Right lobe of liver (tissue), 6 donors: ENCODE results near the gene GPATCH8. TPM values are rescaled to one million over a fixed set of nuclear protein-coding genes. Genes with fewer than 3 reads are reported as not detected.
"Not testable (repeated sequence)": the region's sequence is repeated elsewhere in the genome, so short reads cannot be mapped to it uniquely, and the experiment has no call there.

Experiments
- ATAC-seq, 4 donors: fragments of 200-7000 bp; cut with Tn5 transposase; one replicate each; pipeline ENCODE4 v1.9.1; 2020; ENCODE audit warnings: mild to moderate bottlenecking in 4 of 4, moderate library complexity in 4 of 4
- DNase-seq, 3 donors: peaks; one replicate each; pipeline ENCODE4 v3.0.0-alpha.2; 2020
- H3K27ac ChIP-seq, 3 donors: fragments of 200-600 bp; one replicate each; pipeline ENCODE4 v1.8.0; 2022
- H3K27me3 ChIP-seq, 2 donors: fragments of 200-600 bp; one replicate each; pipeline ENCODE4 v1.8.0; 2022
- H3K36me3 ChIP-seq, 4 donors: fragments of 200-600 bp; sonication (generic) in 1 of 4; one replicate each; pipeline versions ENCODE4 v1.5.1 to v1.8.0; 2017 to 2022; ENCODE audit warnings: control low read depth in 1 of 4
- H3K4me1 ChIP-seq, 4 donors: fragments of 200-600 bp; sonication (generic) in 1 of 4; one replicate each; pipeline versions ENCODE4 v1.5.1 to v1.8.0; 2017 to 2022; ENCODE audit warnings: control low read depth in 1 of 4
- H3K4me3 ChIP-seq, 3 donors: fragments of 200-600 bp; one replicate each; pipeline ENCODE4 v1.8.0; 2022
- H3K9me3 ChIP-seq, 4 donors: fragments of 200-600 bp; sonication (generic) in 1 of 4; one replicate each; pipeline versions ENCODE4 v1.5.1 to v1.8.0; 2017 to 2022; ENCODE audit warnings: control low read depth in 1 of 4
- CTCF ChIP-seq, 4 donors: fragments of 200-600 bp in 3 of 4; fragments of 450-650 bp in 1 of 4; IDR thresholded peaks; one replicate each; pipeline versions ENCODE4 v1.5.1 to v1.8.0; 2016 to 2022; ENCODE audit warnings: antibody characterized with exemption in 4 of 4, mild to moderate bottlenecking in 2 of 4
- POLR2A ChIP-seq: fragments of 450-650 bp; IDR thresholded peaks from one replicate; pipeline ENCODE4 v1.6.1; 2017; ENCODE audit warnings: antibody characterized with exemption, mild to moderate bottlenecking
- WGBS: methylation state at CpG from one replicate; pipeline ENCODE4 v1.1.6; 2018; ENCODE audit warnings: low coverage, low lambda C conversion rate; ENCODE audit not compliant: insufficient coverage; ENCODE audit errors: missing lambda C conversion rate; 5-methylcytosine and 5-hydroxymethylcytosine counted together
- intact Hi-C, 2 donors: fragments of 100-400 bp; cut with DNase I; formaldehyde crosslinking; loops; one replicate each; pipeline versions ENCODE4 v1.11.2 to v1.14.1; 2022
- total RNA-seq, 6 experiments: library from RNA; depleted of rRNA in 2 of 6; stranded (reverse); fragments of >200 nt in 2 of 6; fragmentation: NEBNext Ultra II Directional in 3 of 6; extraction: Animal tissue kit (Norgen Biotek cat#: 25700) in 3 of 6; gene quantifications; one replicate each; pipeline versions ENCODE4 v1.1.0 to v1.2.4, GENCODE V29; 2016 to 2023
- donor health status: DM: no; HTN: yes; CAD: no.
- donor health status: DM: no; HTN: no; CAD: no.
- donor health status: DM: no; HTN: no; CAD: no.
- donor health status: DM: no; HTN: yes; CAD: no.
- donor health status: DM: no; HTN: yes; CAD: no.

The GPATCH8 gene
- total RNA-seq, 6 experiments from 2014 or later, result 8.1 to 14.4 (median 13.1) TPM

- H3K27ac ChIP-seq, result no peak overlapping the region
- no peaks in the 10 kb centered on the region for H3K4me1 ChIP-seq
- 35% methylated on average over 3 of the region's 22 CpGs for WGBS
- intact Hi-C loops, result no loop called here
- DNase-seq, result peak in 1 of 3 donors; percentile 44
- no peak for ATAC-seq
- TF ChIP-seq CTCF (IDR thresholded peaks at IDR 0.05) (no peak), POLR2A (no peak)
- no peaks in the 10 kb centered on the region for H3K9me3 ChIP-seq
- no peaks in the 10 kb centered on the region for H3K36me3 ChIP-seq
- H3K27me3 ChIP-seq, result no peaks in the 10 kb centered on the region
- H3K4me3 ChIP-seq, result no peak overlapping the region
These were observed 127.8 kb downstream of the GPATCH8 start for GRCh38 chr17:44375196-44376017.

GRCh38 chr17:44374306-44375195 lies 128.7 kb downstream of the GPATCH8 start:
- intact Hi-C loops, result no loop called here
- H3K27ac ChIP-seq, result no peak overlapping the region
- no peaks in the 10 kb centered on the region for H3K27me3 ChIP-seq
- TF ChIP-seq POLR2A, result no peak
- TF ChIP-seq CTCF (IDR thresholded peaks at IDR 0.05), result no peak
- WGBS, result 19% methylated on average over 11 of the region's 31 CpGs
- H3K4me1 ChIP-seq, result no peaks in the 10 kb centered on the region
- H3K36me3 ChIP-seq, result no peaks in the 10 kb centered on the region
- H3K9me3 ChIP-seq, result no peaks in the 10 kb centered on the region
- no peak overlapping the region for H3K4me3 ChIP-seq
- ATAC-seq, result peak in 1 of 4 donors; percentile 37
- peak in 1 of 3 donors; percentile 41 for DNase-seq

- intact Hi-C loops, result no loop called here
- no peak overlapping the region for H3K27ac ChIP-seq
- ATAC-seq, result no peak
- WGBS, result 58% methylated on average over 3 of the region's 10 CpGs
- H3K27me3 ChIP-seq, result no peaks in the 10 kb centered on the region
- no peak overlapping the region for H3K4me3 ChIP-seq
- no peaks in the 10 kb centered on the region for H3K4me1 ChIP-seq
- no peaks in the 10 kb centered on the region for H3K9me3 ChIP-seq
- DNase-seq, result peak in 1 of 3 donors; percentile 42
- H3K36me3 ChIP-seq, result no peaks in the 10 kb centered on the region
- TF ChIP-seq POLR2A (no peak), CTCF (IDR thresholded peaks at IDR 0.05) (no peak)
These were observed 131.2 kb downstream of the GPATCH8 start for GRCh38 chr17:44372036-44372435.

- H3K4me3 ChIP-seq, H3K27me3 ChIP-seq, ATAC-seq, H3K27ac ChIP-seq, H3K36me3 ChIP-seq, intact Hi-C loops, DNase-seq, H3K9me3 ChIP-seq, H3K4me1 ChIP-seq: not testable (repeated sequence)
- WGBS, result 100% methylated on average over 1 of the region's 17 CpGs
These were observed 133.7 kb downstream of the GPATCH8 start for GRCh38 chr17:44369414-44370023.

GRCh38 chr17:44368391-44369243 lies 134.6 kb downstream of the GPATCH8 start:
- H3K9me3 ChIP-seq, H3K4me3 ChIP-seq, H3K27me3 ChIP-seq, H3K4me1 ChIP-seq, H3K36me3 ChIP-seq, ATAC-seq, H3K27ac ChIP-seq, intact Hi-C loops, DNase-seq: not testable (repeated sequence)
- 80% methylated on average over 7 of the region's 42 CpGs for WGBS
